A673 (cell line): ENCODE data around the gene TNFAIP3.

Experiments
- CTCF ChIP-seq: fragments of 300-800, 200-600 bp; sonication (generic); conservative IDR thresholded peaks from 2 replicates; pipeline ENCODE4 v1.5.1; 2017; ENCODE audit warnings: low read depth, mild to moderate bottlenecking, antibody characterized with exemption, low read length, moderate library complexity, mixed read lengths
- EZH2 ChIP-seq: fragments of 200-600 bp; sonication (generic); IDR thresholded peaks from 2 replicates; pipeline ENCODE4 v1.6.1; 2017; ENCODE audit warnings: borderline replicate concordance, low read depth, mild to moderate bottlenecking, mixed read lengths, antibody characterized with exemption, low read length; ENCODE audit not compliant: poor library complexity, severe bottlenecking

GRCh38 chr6:137917551-137918325 lies 50.7 kb downstream of the TNFAIP3 start:
- no peak for TF ChIP-seq CTCF
- TF ChIP-seq EZH2 = no peak
